Measurements from ENCODE around the gene ABCF2.

Gene ABCF2

DNA sequence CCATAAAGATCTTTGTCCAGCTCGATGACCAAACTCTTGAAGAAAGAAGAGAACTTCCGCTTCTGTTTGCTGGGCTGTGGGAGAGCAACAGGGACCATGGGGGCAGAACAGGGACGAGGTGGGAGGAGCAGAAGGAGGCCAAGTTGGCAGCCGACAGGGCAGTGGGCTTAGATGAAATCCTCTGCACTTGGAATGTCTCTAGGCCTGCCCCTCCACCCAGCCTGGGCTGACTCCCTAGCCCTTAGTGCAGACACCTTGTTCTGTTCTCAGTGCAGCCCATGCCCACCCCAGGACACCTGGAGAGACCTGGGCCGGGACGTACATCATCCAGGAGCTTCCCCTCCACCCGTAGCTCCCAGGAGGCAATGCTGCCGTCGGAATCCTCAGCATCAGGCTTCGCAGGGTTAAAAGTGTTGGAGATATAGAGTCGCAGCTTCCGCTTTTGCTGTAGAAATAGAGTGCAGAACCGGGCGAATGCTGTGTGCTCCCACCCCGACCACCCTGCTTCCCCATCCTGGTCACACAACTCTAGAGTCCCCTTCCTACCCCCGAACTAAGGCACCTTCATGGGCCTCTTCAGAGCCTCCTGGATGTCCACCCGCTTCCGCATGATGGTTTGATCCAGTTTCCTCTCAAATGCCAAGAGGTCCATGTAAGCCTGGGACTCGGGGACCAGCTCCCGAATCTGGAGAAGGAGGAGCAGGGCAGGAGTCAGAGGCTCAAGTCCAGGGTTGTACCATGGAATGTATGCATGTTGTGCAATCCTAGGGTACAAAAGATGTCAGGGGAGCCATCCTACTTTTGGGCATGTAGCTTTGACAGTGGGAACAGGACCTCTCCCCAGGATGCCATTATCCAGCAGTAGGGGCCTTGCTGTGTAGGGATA is 15.4 kb upstream of the ABCF2 start:
- DNase-seq (ENCODE audit: low spot score) = no peak

- DNase-seq (ENCODE audit: low spot score) = no peak
These were observed 14.7 kb upstream of the ABCF2 start for GRCh38 chr7:151241755-151242096.

- no peak for DNase-seq (ENCODE audit: low spot score)
These were observed 14.1 kb upstream of the ABCF2 start for GRCh38 chr7:151240942-151241754.

DNA sequence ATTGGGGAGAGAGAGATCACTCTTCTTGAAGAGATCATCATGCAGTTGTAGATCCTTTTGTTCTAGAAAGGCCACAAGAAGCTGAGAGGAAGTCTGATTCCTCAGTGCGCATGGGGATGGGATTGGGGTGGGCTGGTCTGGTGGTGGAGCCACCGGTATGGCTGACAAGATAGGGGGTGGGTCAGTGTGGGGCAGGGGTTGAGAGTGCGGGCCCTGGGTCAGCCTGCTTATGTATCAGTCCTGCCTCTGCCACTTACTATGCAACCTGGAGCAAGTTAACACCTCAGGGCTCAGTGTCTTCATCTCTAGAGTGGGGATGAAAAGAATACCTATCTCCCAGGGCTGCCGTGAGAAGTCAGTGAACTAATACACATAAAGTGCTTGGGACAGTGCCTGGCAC is 13.5 kb upstream of the ABCF2 start:
- no peak for DNase-seq (ENCODE audit: low spot score)

DNA sequence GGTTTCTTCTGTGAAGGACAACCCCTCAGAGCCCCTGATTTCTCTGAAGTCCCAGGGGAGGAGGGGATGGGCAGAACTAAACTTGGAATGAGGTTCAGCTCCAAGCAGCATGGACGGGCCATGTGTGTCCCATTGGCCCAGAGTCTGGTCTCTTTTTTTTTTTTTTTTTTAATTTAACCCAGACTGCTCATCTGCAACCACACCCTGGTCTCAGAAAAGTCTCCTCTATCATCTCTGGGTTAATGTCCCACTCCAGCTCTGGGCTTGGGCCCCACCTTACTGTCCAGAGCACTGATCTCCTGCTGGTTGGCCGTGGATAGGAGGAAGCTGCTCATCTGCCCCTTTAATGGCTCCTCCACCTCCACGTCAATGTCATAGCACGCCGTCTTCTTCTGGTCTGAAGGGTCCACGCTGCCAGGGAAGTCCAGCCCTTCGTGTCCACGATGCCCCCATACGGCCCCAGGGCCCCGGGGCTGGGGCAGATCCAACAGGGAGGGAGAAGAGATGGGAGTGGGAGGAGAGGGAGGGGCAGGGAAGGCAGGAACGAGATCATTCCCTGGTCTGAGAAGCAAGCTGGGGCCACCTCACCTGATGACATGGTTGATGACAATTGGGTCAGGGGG is 12.9 kb upstream of the ABCF2 start:
- no peak for DNase-seq (ENCODE audit: low spot score)

DNA sequence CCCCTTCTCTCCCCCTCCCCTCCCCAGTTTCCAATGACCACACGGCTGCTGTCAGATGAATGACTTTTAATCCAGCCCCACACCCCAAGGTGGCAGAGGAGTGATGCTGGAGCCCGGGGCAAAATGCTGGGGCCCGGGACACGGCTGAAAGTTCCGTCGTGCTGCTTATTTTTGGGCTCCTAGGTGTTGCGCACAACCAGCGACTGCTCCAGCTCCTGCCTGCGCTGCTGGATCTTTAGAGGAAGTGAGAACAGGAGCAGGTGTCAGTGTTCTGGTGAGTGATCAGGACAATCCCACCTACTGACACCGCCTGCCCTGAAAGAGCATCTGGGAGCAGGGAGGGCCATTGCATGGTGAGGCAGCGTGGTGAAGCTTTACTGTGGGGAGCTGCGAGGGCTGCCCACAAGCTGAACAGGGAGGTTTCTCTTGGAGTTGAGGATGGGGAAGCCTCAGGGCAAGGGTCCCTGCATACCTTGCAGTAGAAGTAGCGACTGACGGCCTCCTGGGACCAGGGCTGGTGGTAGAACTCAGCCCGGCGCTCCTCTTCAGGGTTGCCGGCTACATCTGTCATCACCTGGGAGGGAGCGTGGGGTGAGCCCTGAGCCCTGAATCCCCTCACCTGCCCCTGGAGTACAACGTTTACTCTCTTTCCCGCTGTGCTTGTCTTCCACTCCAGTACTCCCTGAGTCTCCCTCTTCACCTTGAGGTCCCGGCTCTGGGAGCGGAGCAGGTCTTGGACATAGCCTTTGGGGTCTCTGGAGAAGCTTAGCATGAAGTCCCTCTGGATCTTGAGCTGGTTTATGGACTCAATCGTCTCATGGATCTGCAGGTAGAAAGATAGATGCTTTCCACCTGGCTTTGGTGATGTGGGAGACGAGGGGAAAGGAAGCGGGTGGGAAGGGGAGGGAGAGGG is 12.2 kb upstream of the ABCF2 start:
- DNase-seq (ENCODE audit: low spot score) = no peak

DNA sequence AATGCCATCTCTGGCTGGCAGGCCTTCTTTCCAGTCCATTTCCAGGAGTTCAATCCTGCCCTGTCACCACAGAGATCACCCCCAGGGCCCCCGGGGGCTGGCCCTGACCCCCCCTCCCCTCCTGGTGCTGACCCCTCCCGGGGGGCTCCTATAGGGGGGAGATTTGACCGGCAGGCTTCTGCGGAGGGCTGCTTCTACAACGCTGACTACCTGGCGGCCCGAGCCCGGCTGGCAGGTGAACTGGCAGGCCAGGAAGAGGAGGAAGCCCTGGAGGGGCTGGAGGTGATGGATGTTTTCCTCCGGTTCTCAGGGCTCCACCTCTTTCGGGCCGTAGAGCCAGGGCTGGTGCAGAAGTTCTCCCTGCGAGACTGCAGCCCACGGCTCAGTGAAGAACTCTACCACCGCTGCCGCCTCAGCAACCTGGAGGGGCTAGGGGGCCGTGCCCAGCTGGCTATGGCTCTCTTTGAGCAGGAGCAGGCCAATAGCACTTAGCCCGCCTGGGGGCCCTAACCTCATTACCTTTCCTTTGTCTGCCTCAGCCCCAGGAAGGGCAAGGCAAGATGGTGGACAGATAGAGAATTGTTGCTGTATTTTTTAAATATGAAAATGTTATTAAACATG is 11.3 kb upstream of the ABCF2 start:
- DNase-seq (ENCODE audit: low spot score) = no peak

GRCh38 chr7:151237244-151238189 is 10.5 kb upstream of the ABCF2 start:
- no peak for DNase-seq (ENCODE audit: low spot score)

- DNase-seq (ENCODE audit: low spot score) = no peak
These were observed 9.4 kb upstream of the ABCF2 start for GRCh38 chr7:151236406-151236805.

DNA sequence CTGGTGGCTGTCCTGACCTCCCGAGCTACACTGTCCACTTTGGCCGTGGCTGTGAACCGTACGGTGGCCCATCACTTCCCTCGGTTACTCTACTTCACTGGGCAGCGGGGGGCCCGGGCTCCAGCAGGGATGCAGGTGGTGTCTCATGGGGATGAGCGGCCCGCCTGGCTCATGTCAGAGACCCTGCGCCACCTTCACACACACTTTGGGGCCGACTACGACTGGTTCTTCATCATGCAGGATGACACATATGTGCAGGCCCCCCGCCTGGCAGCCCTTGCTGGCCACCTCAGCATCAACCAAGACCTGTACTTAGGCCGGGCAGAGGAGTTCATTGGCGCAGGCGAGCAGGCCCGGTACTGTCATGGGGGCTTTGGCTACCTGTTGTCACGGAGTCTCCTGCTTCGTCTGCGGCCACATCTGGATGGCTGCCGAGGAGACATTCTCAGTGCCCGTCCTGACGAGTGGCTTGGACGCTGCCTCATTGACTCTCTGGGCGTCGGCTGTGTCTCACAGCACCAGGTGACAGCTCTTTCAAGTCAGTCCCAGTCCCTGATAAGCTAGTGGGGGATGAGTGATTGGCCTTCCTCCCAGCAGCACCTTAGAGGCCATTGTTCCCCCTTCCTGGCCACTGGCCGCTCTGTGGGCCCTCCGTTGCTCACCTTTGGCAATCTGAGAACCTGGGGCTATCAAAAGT is 8.2 kb upstream of the ABCF2 start:
- DNase-seq (ENCODE audit: low spot score) = no peak

DNA sequence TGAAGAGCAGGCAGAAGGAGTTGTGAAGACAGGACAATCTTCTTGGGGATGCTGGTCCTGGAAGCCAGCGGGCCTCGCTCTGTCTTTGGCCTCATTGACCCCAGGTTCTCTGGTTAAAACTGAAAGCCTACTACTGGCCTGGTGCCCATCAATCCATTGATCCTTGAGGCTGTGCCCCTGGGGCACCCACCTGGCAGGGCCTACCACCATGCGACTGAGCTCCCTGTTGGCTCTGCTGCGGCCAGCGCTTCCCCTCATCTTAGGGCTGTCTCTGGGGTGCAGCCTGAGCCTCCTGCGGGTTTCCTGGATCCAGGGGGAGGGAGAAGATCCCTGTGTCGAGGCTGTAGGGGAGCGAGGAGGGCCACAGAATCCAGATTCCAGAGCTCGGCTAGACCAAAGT is 6.8 kb upstream of the ABCF2 start:
- no peak for DNase-seq (ENCODE audit: low spot score)

DNA sequence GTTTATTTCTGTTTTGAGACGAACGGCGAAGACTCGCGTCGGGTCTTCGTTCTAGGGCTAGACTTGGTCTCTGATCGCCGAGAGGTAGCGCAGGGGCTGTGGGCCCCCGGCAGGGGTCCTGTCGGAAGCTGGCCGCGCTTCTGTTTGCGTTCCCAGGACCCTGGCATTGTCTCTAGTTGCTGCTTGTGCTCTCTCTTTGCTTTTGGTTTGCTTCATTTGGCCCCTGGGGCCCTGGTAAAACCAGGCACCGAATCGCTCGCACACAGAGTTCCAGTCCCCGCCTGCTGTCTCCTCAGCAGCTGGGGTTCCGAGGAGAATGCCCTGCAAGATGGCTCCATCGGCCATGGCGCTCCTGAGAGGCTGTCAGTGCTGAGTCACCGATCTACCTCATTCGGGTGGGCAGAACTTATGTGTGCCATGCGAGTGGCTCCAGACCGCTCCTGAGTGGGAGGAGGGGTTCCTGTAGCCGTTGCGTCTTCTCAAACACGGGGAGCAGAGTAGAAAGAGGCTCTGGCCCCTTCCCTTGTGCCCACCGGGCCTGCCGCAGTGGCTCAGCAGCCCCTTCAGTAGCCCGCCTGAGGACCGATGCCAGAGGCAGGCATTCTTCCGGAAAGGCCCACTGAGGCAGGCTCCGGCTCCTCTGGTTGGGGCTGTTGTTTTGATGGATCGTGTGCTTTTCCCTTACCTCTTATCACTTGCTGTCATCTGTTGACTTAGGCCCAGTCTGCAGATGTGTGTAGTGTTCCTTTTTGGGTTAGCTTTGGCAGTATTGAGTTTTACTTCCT is 6.1 kb upstream of the ABCF2 start:
- no peak for DNase-seq (ENCODE audit: low spot score)

DNA sequence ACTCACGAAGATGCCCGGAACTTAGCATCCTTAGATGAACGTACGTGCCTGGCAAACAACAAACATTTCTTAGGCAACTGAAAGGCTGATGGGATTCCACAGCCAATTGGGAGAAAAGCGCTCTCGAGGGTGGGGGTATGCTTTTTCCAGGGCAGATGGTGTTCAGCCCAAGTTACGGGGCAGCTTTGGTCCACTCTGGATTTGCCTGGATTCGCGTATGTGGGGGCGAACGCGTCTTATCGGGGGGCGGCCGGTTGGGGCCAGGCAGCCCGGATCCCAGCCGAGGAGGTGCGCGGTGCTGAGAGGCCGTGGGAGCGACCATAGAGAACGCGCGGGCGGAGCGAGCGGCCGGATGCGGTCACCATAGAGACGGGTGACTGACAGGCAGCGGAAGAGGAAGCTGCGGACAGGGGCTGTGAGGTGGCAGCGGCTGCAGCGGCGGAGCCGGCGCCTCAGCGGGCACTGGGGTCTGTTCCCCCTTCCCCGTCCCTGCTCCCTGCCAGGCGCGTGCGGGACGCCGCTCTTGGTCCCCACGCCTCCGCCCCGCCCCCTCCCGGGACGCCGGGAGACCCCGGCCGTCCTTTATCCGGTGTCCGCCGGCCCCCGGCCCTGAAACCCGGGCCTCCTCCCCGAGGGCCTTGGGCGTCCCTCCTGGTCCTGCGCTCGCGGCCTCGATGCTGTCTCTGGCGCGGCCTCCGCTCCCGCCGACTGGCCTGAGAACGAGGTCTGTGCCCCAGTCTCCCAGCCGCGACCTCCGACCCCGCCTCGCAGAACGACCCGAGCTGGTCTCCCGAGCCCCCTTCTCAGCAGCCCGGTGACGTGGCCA is 5.3 kb upstream of the ABCF2 start, which contains the start of gene CHPF2:
Gene CHPF2 (plus strand): TSS at position 393 of the 826 bp plus-strand sequence. CDS start 1,529 bp downstream, outside the sequence.
- DNase-seq (ENCODE audit: low spot score) = peak; percentile 95

GRCh38 chr7:151231080-151231479 is 4.1 kb upstream of the ABCF2 start:
- DNase-seq (ENCODE audit: low spot score) = no peak

- no peak for DNase-seq (ENCODE audit: low spot score)
These were observed 2.2 kb upstream of the ABCF2 start for GRCh38 chr7:151229249-151229648.

DNA sequence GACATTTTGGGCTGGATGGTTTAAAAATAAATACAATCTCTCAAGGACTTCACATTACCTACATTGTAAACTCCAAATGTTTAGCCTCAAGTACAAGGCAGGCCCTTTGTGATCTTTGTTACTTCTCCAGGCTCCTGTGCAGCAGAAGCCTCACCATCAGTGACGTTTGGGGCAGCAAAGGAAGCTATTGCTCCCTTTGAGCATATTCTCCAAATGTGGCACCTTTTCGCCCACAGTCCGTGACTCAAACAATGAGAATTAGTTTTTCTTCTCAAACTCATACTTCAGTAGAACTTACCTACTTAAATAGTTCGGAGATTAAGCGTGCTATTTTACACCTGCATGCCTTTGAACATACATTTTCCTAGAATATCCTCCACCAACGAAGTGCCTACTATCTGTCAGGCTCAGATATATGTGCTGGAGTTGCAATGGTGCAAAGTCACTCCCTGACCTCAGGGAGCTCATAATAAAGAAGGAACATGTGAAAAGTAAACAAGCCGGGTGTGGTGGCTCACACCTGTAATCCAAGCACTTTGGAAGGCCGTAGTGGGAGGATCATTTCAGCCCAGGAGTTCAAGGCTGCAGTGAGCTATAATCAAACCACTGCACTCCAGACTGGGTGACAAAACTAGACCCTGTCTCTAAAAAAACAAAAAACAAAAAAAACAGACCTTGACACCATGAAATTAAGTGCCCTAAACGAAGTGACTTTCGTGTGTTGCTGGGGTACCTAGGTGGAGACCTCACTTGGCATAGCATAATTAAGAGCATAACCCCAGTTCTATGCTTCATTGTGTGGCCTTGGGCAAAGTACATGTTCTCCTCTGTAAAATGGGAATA is 1.2 kb upstream of the ABCF2 start:
- no peak for DNase-seq (ENCODE audit: low spot score)

DNA sequence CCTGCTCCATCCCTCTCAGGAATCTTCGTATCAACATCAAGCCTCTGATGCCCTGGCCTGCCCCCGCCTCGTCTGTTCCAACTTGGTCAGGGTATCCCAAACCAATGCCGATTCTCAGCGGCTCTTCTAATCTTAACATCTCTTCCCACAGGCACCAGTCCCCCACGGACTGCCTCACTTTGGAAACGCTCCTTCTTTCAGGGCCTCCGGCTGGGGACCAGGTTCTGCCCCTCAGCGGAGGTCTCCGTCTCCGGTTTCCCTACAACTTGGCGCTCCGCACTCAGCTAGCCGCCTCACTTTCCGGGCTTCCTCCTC is 488 bp downstream of the ABCF2 start:
- no peak for DNase-seq (ENCODE audit: low spot score)
